Astrocyte (in vitro differentiated cells and primary cell): ENCODE results near the gene MSMB. TPM values are rescaled to one million over a fixed set of nuclear protein-coding genes. Genes with fewer than 3 reads are reported as not detected.

ENCODE experiments used
- DNase-seq: peaks from one replicate; pipeline ENCODE4 v3.0.0-alpha.2; 2010; ENCODE audit warnings: low read depth
- FAIRE-seq: peaks from 2 replicates; lab custom pipeline; 2011; peaks lifted over from hg19 to GRCh38; lab: Jason Lieb, UNC
- H2AFZ ChIP-seq: 2 replicates; pipeline ENCODE4 v1.6.0; 2012; ENCODE audit warnings: low read depth, low read length, inconsistent platforms
- H3K27ac ChIP-seq: 2 replicates; pipeline ENCODE4 v1.5.1; 2011; ENCODE audit warnings: low read depth, low read length, inconsistent platforms
- H3K27me3 ChIP-seq: 2 replicates; pipeline ENCODE4 v1.6.0; 2011; ENCODE audit warnings: low read length, inconsistent platforms; ENCODE audit not compliant: insufficient read depth
- H3K36me3 ChIP-seq: 2 replicates; pipeline ENCODE4 v1.5.1; 2011; ENCODE audit warnings: low read length, inconsistent platforms; ENCODE audit not compliant: insufficient read depth
- H3K4me1 ChIP-seq: 2 replicates; pipeline ENCODE4 v1.5.1; 2011; ENCODE audit warnings: low read length, inconsistent platforms; ENCODE audit not compliant: insufficient read depth
- H3K4me2 ChIP-seq: 2 replicates; pipeline ENCODE4 v1.6.0; 2012; ENCODE audit warnings: low read length, inconsistent platforms
- H3K4me3 ChIP-seq: 2 replicates; pipeline ENCODE4 v1.5.1; 2011; ENCODE audit warnings: low read depth, mild to moderate bottlenecking, low read length, inconsistent platforms; ENCODE audit not compliant: insufficient read depth
- H3K79me2 ChIP-seq: 2 replicates; pipeline ENCODE4 v1.6.0; 2012; ENCODE audit warnings: mild to moderate bottlenecking, low read length, inconsistent platforms; ENCODE audit not compliant: insufficient read depth
- H3K9ac ChIP-seq: 2 replicates; pipeline ENCODE4 v1.6.0; 2012; ENCODE audit warnings: mild to moderate bottlenecking, low read length, inconsistent platforms
- H3K9me3 ChIP-seq: 2 replicates; pipeline ENCODE4 v1.5.1; 2012; ENCODE audit warnings: low read depth, mild to moderate bottlenecking, low read length, inconsistent platforms; ENCODE audit not compliant: insufficient read depth
- H4K20me1 ChIP-seq: 2 replicates; pipeline ENCODE4 v1.6.0; 2012; ENCODE audit warnings: low read length, inconsistent platforms; ENCODE audit not compliant: insufficient read depth
- H3K27ac Mint-ChIP-seq: one replicate; pipeline ENCODE4 v1.8.0; 2021; ENCODE audit warnings: mild to moderate bottlenecking, mixed read lengths; ENCODE audit not compliant: unreplicated experiment
- H3K27me3 Mint-ChIP-seq: one replicate; pipeline ENCODE4 v1.8.0; 2021; ENCODE audit warnings: low read depth, mixed read lengths; ENCODE audit not compliant: unreplicated experiment
- H3K36me3 Mint-ChIP-seq: one replicate; pipeline ENCODE4 v1.8.0; 2021; ENCODE audit warnings: low read depth, mixed read lengths; ENCODE audit not compliant: unreplicated experiment
- H3K4me1 Mint-ChIP-seq: one replicate; pipeline ENCODE4 v1.8.0; 2021; ENCODE audit warnings: low read depth, mixed read lengths; ENCODE audit not compliant: unreplicated experiment
- H3K4me3 Mint-ChIP-seq: one replicate; pipeline ENCODE4 v1.8.0; 2021; ENCODE audit warnings: mild to moderate bottlenecking, moderate library complexity, mixed read lengths; ENCODE audit not compliant: unreplicated experiment
- H3K9me3 Mint-ChIP-seq: one replicate; pipeline ENCODE4 v1.8.0; 2021; ENCODE audit warnings: mild to moderate bottlenecking, mixed read lengths; ENCODE audit not compliant: unreplicated experiment
- CTCF ChIP-seq: IDR thresholded peaks from 2 replicates; pipeline ENCODE4 v1.5.1; 2011; ENCODE audit warnings: low read depth, mild to moderate bottlenecking, inconsistent platforms, low read length, moderate library complexity; ENCODE audit not compliant: insufficient read depth
- EZH2 ChIP-seq: IDR thresholded peaks from 2 replicates; pipeline ENCODE4 v1.6.1; 2012; ENCODE audit warnings: mild to moderate bottlenecking, low read length, inconsistent platforms; ENCODE audit not compliant: insufficient read depth
- total RNA-seq: library from RNA; stranded (reverse); gene quantifications from 2 replicates; pipeline ENCODE4 v1.2.1, GENCODE V29; 2021

Gene MSMB
- total RNA-seq, 1 donor from 2014 or later, result not detected

- H2AFZ ChIP-seq, result no peak overlapping the region
- Mint-ChIP-seq H3K27ac (no peak overlapping the region), H3K4me3 (no peak overlapping the region), H3K36me3 (no peaks in the 10 kb centered on the region), H3K27me3 (peaks cover 35% of the 10 kb centered on the region), H3K4me1 (peaks cover 13% of the 10 kb centered on the region), H3K9me3 (no peaks in the 10 kb centered on the region)
- no peak overlapping the region for H3K4me3 ChIP-seq
- H4K20me1 ChIP-seq, result no peaks in the 10 kb centered on the region
- no peaks in the 10 kb centered on the region for H3K4me1 ChIP-seq
- H3K27me3 ChIP-seq, result peaks cover 5% of the 10 kb centered on the region
- no peaks in the 10 kb centered on the region for H3K36me3 ChIP-seq
- no peak overlapping the region for H3K27ac ChIP-seq
- DNase-seq (no peak), FAIRE-seq (no peak)
- no peak overlapping the region for H3K9ac ChIP-seq
- no peaks in the 10 kb centered on the region for H3K79me2 ChIP-seq
- H3K4me2 ChIP-seq, result no peak overlapping the region
- TF ChIP-seq CTCF (no peak), EZH2 (no peak)
- no peaks in the 10 kb centered on the region for H3K9me3 ChIP-seq
Observed at GRCh38 chr10:46048152-46048551, 2.1 kb upstream of the MSMB start.

GRCh38 chr10:46042527-46042926 lies 3.5 kb downstream of the MSMB start:
- Histone ChIP-seq H3K4me1 (no peaks in the 10 kb centered on the region), H4K20me1 (no peaks in the 10 kb centered on the region), H3K9ac (no peak overlapping the region), H3K9me3 (no peaks in the 10 kb centered on the region), H3K27ac (no peak overlapping the region), H3K36me3 (no peaks in the 10 kb centered on the region), H2AFZ (no peak overlapping the region), H3K79me2 (no peaks in the 10 kb centered on the region), H3K4me2 (no peak overlapping the region), H3K27me3 (no peaks in the 10 kb centered on the region), H3K4me3 (no peak overlapping the region)
- no peaks in the 10 kb centered on the region for H3K9me3 Mint-ChIP-seq
- no peaks in the 10 kb centered on the region for H3K4me1 Mint-ChIP-seq
- TF ChIP-seq CTCF (no peak), EZH2 (no peak)
- peaks cover 25% of the 10 kb centered on the region for H3K27me3 Mint-ChIP-seq
- no peaks in the 10 kb centered on the region for H3K36me3 Mint-ChIP-seq
- H3K27ac Mint-ChIP-seq, result no peak overlapping the region
- no peak overlapping the region for H3K4me3 Mint-ChIP-seq
- DNase-seq (no peak), FAIRE-seq (no peak)

GRCh38 chr10:46040004-46040403 lies 6.1 kb downstream of the MSMB start:
- no peaks in the 10 kb centered on the region for H3K4me1 ChIP-seq
- no peaks in the 10 kb centered on the region for H3K36me3 ChIP-seq
- H3K4me3 ChIP-seq, result no peak overlapping the region
- no peak overlapping the region for H3K4me3 Mint-ChIP-seq
- H3K9ac ChIP-seq, result no peak overlapping the region
- peaks cover 2% of the 10 kb centered on the region for H3K27me3 ChIP-seq
- H3K4me1 Mint-ChIP-seq, result no peaks in the 10 kb centered on the region
- FAIRE-seq (no peak), DNase-seq (no peak)
- H3K27me3 Mint-ChIP-seq, result peaks cover 13% of the 10 kb centered on the region
- H3K36me3 Mint-ChIP-seq, result no peaks in the 10 kb centered on the region
- H3K4me2 ChIP-seq, result no peak overlapping the region
- no peaks in the 10 kb centered on the region for H3K9me3 ChIP-seq
- no peak for TF ChIP-seq EZH2
- no peak for TF ChIP-seq CTCF
- no peak overlapping the region for H2AFZ ChIP-seq
- H3K27ac ChIP-seq, result no peak overlapping the region
- H3K79me2 ChIP-seq, result no peaks in the 10 kb centered on the region
- no peak overlapping the region for H3K27ac Mint-ChIP-seq
- H4K20me1 ChIP-seq, result no peaks in the 10 kb centered on the region
- H3K9me3 Mint-ChIP-seq, result no peaks in the 10 kb centered on the region
